ENCODE measurements around the gene NBPF1. TPM values are rescaled to one million over a fixed set of nuclear protein-coding genes. Genes with fewer than 3 reads are reported as not detected.
A peak's percentile ranks its signal among the peaks of the same experiment; 100 is the strongest.
"Not testable (repeated sequence)": the region's sequence is repeated elsewhere in the genome, so short reads cannot be mapped to it uniquely, and the experiment has no call there.

The NBPF1 gene
- total RNA-seq, 1 donor from 2014 or later = 58.9 TPM

DNA sequence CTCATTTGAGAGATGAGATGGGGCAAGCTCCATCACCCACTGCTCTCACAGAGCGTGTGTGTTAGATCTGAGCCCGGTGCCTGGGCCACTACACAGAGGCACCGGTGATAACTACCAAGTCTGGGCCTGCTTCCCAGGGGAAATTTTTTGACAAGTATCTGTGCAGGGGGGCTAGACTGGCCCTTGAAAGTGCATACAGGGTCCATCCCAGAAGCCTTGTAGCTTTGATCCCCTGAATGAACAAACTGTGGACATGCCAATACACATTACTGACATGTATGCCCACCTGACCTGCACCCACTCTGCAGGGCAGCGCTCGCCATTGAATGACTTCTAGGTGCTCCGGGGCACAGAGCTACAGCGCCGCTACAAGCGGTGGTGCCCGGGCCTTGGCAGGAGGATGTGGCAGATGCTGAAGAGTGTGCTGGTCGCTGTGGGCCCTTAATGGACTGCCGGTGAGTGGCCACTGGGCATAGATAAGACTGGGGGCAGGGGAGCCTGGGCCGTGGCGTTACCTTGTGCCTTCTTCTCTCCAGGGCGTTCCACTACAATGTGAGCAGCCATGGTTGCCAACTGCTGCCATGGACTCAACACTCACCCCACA is 32.8 kb upstream of the NBPF1 start:
- H3K4me3 Mint-ChIP-seq (ENCODE audit: unreplicated experiment); H3K27ac Mint-ChIP-seq (ENCODE audit: unreplicated experiment); H3K36me3 Mint-ChIP-seq (ENCODE audit: low read depth); H3K27me3 Mint-ChIP-seq (ENCODE audit: low read depth); H3K9me3 Mint-ChIP-seq (ENCODE audit: low read depth); H3K4me1 Mint-ChIP-seq (ENCODE audit: low read depth): not testable (repeated sequence)
- DNase-seq (ENCODE audit: low spot score) = peak; percentile 95

DNA sequence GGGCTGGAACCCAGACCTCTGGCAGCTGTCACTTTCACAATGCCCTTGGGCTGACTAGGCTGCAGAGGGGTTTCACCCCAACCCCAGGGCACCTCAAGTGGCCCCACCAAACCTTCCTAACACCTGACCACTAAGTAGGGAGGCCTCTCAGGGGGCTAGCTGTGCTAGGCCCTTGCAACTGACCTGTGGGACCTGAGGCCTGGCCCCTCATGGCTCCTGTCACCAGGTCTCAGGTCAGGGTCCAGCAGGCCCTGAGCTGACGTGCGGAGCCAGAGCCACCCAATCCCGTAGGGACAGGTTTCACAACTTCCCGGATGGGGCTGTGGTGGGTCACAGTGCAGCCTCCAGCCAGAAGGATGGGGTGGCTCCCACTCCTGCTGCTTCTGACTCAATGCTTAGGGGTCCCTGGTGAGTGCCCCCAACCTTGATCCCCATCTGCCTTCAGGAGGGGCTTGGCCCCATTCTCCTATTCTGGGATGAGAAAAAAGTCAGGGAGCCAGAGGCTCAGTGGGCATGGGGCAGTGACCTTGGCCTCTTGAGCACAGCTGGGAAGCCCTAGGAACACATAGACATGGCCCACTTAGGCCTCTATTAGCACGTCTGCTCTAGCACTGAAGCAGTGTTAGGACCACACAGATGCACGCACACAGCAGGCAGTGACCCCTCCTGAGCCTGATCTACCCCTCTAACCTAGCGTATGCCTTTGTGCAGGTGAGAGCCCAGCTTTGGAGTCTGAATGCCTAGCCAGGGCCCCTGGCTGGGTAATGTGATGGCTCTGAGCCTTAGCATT is 32.1 kb upstream of the NBPF1 start:
- not testable (repeated sequence) for H3K27me3 Mint-ChIP-seq (ENCODE audit: low read depth); H3K36me3 Mint-ChIP-seq (ENCODE audit: low read depth); H3K9me3 Mint-ChIP-seq (ENCODE audit: low read depth); H3K4me3 Mint-ChIP-seq (ENCODE audit: unreplicated experiment); H3K27ac Mint-ChIP-seq (ENCODE audit: unreplicated experiment); H3K4me1 Mint-ChIP-seq (ENCODE audit: low read depth)
- DNase-seq (ENCODE audit: low spot score) = peak; percentile 96

DNA sequence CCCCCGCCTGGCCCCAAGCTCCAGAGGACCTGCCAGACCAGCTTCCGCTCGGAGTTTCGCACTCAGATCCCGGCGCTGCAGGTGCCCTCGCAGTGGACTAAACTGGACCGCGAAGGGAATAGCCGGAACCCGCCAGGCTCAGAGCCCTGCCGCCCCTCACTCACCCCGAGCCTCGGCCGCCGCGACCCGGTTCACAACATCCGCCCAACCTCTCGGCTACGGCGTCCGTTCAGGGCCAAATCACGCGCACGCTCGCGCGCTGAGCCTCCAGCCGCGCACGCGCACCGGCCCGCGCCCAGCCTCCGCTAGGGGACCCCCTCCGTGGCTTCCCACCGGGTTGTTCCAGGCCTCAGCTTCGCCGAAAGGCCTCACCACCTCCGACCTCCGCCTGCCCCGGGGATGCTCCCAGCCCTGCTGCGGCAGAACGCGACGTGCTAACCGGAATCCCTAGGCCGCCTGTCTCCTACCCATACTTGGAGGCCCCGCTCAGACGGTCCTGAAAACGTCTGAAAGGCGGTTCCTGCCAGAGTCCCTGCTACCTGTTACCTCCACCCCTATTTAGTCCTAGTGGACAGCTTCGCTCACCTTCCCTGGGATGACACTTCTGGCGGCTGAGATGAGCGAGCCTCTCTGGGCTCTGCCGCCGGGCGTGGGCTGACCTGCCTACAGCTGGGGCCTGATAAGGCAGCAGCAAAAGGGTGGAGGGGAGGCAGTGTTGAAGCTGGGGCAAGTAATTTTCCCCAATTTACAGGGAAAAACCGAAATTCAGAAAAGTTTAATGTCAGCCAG is 31.3 kb upstream of the NBPF1 start:
- H3K9me3 Mint-ChIP-seq (ENCODE audit: low read depth); H3K27ac Mint-ChIP-seq (ENCODE audit: unreplicated experiment); H3K4me1 Mint-ChIP-seq (ENCODE audit: low read depth); H3K4me3 Mint-ChIP-seq (ENCODE audit: unreplicated experiment); H3K27me3 Mint-ChIP-seq (ENCODE audit: low read depth); H3K36me3 Mint-ChIP-seq (ENCODE audit: low read depth): not testable (repeated sequence)
- TF ChIP-seq, protein P1, sequence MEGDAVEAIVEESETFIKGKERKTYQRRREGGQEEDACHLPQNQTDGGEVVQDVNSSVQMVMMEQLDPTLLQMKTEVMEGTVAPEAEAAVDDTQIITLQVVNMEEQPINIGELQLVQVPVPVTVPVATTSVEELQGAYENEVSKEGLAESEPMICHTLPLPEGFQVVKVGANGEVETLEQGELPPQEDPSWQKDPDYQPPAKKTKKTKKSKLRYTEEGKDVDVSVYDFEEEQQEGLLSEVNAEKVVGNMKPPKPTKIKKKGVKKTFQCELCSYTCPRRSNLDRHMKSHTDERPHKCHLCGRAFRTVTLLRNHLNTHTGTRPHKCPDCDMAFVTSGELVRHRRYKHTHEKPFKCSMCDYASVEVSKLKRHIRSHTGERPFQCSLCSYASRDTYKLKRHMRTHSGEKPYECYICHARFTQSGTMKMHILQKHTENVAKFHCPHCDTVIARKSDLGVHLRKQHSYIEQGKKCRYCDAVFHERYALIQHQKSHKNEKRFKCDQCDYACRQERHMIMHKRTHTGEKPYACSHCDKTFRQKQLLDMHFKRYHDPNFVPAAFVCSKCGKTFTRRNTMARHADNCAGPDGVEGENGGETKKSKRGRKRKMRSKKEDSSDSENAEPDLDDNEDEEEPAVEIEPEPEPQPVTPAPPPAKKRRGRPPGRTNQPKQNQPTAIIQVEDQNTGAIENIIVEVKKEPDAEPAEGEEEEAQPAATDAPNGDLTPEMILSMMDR (IDR thresholded peaks at IDR 0.05) = peak; percentile 79
- DNase-seq (ENCODE audit: low spot score) = peak; percentile 100

DNA sequence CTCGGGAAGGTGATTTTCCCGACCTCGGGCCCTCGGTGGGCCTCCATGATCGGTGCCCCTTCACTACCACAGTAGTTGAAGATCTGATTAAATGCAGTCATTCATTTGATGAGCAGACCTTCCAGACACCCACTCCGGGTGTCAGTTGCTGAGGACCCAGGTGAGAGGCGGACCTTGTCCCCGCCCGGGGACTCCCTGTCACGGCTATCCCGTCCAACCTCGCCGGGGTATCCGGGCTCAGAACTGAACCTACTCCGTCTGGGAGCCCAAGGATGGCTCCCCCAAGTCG is 30.8 kb upstream of the NBPF1 start:
- no peak overlapping the region for H3K27ac Mint-ChIP-seq (ENCODE audit: unreplicated experiment)
- TF ChIP-seq, protein P1 (IDR thresholded peaks at IDR 0.05) = no peak
- no peaks in the 10 kb centered on the region for H3K27me3 Mint-ChIP-seq (ENCODE audit: low read depth)
- DNase-seq (ENCODE audit: low spot score) = no peak
- no peaks in the 10 kb centered on the region for H3K9me3 Mint-ChIP-seq (ENCODE audit: low read depth)
- no peaks in the 10 kb centered on the region for H3K4me1 Mint-ChIP-seq (ENCODE audit: low read depth)
- H3K4me3 Mint-ChIP-seq (ENCODE audit: unreplicated experiment) = no peak overlapping the region
- no peaks in the 10 kb centered on the region for H3K36me3 Mint-ChIP-seq (ENCODE audit: low read depth)

DNA sequence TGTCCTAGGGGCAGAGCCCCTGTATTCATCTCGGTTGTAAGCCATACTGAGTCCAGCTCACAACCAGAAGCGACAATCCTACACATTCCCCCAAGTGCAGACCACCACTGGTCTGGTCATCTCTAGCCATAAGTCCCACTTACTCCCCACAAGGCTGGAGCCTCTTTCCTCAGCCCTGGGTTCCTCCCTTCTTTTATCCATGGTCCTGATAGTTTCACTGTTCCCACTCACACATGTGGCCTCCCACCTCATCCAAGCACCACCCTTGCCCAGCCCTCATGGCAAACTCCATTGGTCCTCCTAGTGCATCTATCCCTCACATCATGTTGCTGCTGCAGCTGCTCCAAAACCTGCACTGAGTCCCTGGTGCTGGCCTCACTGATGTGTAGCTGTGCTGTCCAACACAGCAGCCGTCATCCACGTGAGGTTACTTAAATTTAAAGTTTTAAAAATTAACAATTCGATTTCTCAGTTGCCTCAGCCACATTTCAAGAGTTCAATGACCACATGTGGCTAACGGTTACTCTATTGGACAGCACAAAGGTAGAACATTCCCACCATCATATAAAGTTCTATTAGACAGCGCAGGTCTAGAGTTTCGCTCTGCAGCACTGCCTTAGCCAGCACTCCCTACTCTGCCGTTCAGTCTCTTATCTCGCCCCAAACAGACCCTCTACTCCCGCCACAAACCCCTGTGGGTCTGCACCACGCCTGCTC is 30.3 kb upstream of the NBPF1 start:
- not testable (repeated sequence) for H3K27ac Mint-ChIP-seq (ENCODE audit: unreplicated experiment); H3K27me3 Mint-ChIP-seq (ENCODE audit: low read depth); H3K36me3 Mint-ChIP-seq (ENCODE audit: low read depth); H3K4me1 Mint-ChIP-seq (ENCODE audit: low read depth); H3K9me3 Mint-ChIP-seq (ENCODE audit: low read depth); H3K4me3 Mint-ChIP-seq (ENCODE audit: unreplicated experiment)
- peak; percentile 96 for DNase-seq (ENCODE audit: low spot score)

DNA sequence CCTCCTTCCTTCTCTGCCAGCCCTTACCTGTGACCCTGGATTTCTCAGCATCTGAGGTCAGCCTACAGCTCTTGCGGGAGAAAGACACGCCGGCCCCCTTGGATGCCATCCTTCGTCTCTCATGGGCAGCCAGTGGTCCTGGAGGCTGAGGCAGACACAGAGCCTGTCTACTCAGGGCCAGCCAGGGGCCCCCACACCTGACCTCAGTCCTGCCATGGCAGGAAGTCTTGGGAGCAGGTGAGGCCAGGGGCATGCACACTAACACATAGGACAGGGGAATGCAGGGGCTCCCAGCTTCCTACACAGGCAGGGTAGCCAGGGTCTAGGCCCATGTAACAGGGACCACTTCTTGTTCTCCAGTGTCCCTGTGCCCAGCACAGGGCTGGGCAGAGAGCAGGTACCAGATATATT is 29.6 kb upstream of the NBPF1 start:
- not testable (repeated sequence) for H3K36me3 Mint-ChIP-seq (ENCODE audit: low read depth); H3K27me3 Mint-ChIP-seq (ENCODE audit: low read depth); H3K4me1 Mint-ChIP-seq (ENCODE audit: low read depth); H3K4me3 Mint-ChIP-seq (ENCODE audit: unreplicated experiment); H3K9me3 Mint-ChIP-seq (ENCODE audit: low read depth); H3K27ac Mint-ChIP-seq (ENCODE audit: unreplicated experiment)
- DNase-seq (ENCODE audit: low spot score) = peak; percentile 99

DNA sequence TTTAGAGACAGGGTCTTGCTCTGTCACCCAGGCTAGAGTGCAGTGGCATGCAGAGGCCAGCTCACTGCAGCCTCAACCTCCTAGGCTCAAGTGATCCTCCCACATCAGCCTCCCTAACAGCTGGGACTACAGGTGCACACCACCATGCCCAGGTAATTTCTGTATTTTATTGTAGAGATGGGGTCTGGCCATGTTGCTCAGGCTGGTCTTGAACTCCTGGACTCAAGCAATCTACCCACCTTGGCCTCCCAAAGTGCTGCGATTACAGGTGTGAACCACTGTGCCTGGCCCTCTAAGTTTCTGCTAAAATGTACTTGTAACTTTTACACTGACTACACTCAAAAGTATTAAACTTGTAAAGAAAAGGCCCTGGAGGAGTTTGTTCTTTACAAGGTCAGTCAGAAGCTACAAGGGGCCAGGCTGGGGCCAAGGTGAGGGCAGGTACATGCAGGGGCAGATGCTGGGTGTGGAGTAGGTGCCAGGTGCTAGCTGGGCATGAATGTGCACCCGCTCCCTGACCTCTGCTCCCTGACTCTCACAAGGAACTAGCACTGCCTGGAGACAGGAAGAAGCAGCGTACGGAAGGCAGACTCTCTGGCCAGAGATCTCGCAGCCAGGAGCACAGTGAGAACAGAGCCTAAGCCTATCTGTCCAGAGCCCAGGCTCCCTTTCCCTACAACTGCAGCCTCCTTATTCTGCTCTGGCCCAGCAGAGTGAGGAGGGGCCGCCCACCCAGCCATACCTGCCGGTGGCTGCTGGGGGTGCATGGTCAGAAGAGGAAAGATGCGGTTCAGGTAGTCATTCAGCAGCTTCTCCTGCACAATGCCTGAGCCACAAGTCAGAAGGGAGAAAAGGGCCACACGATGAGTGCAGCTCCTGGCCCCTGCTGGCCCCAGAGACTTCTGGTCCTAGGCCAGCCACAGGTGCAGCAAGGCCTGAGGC is 28.9 kb upstream of the NBPF1 start:
- H3K4me1 Mint-ChIP-seq (ENCODE audit: low read depth); H3K9me3 Mint-ChIP-seq (ENCODE audit: low read depth); H3K4me3 Mint-ChIP-seq (ENCODE audit: unreplicated experiment); H3K27ac Mint-ChIP-seq (ENCODE audit: unreplicated experiment); H3K27me3 Mint-ChIP-seq (ENCODE audit: low read depth); H3K36me3 Mint-ChIP-seq (ENCODE audit: low read depth): not testable (repeated sequence)
- peak; percentile 94 for DNase-seq (ENCODE audit: low spot score)

DNA sequence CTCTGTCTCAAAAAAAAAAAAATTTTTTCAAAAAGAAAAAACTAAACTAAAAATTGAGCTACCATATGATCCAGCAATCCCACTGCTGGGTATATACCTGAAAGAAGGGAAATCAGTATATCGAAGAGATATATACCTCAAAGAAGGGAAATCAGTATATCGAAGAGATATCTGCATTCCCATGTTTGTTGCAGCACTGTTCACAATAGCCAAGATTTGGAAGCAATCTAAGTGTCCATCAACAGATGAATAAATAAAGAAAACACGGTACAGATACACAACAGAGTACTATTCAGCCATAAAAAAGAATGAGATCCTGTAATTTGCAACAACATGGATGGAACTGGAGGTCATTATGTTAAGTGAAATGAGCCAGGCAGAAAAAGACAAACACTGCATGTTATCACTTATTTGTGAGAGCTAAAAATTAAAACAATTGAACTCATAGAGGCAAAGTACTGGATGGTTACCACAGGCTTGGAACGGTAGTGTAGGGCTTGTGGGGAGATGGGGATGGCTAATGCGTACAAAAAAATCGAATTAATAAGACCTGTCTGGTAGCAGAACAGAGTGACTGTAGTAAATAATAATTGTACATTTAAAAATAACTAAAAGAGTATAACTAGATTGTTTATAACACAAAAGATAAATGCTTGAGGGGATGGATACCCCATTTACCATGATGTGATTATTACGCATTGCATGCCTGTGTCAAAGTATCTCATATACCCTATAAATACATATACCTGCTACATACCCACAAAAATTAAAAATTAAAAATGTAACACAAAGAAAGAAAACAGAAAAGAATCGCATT is 28.0 kb upstream of the NBPF1 start:
- not testable (repeated sequence) for H3K4me3 Mint-ChIP-seq (ENCODE audit: unreplicated experiment); H3K27ac Mint-ChIP-seq (ENCODE audit: unreplicated experiment); DNase-seq (ENCODE audit: low spot score); H3K27me3 Mint-ChIP-seq (ENCODE audit: low read depth); H3K36me3 Mint-ChIP-seq (ENCODE audit: low read depth); H3K9me3 Mint-ChIP-seq (ENCODE audit: low read depth); H3K4me1 Mint-ChIP-seq (ENCODE audit: low read depth)
